ENCODE results near the gene REEP5. TPM values are rescaled to one million over a fixed set of nuclear protein-coding genes. Genes with fewer than 3 reads are reported as not detected.

REEP5 gene
- total and polyA plus RNA-seq, 2 of the 8 experiments (the other 6 are each of a cell fraction or from before 2014, with no cell fraction given): 58.3 to 94.3 TPM

DNA sequence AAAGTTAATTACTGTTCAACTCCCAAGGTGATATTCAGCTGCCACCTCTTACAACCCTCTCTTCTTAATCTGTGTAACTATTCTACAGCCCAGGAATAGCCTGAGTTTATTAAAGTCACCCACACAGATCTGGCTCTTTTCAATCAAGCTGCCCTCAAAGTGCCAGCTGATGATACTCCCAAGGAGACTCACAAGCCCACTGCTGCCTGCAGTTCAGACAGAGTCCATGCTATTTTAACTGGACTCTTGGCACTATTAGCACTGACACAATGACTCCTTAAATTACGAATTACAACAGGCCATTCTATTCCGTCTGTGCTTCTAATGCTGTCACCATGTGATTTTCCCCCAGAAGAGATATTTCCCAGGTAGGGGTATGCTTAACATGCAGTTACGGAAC lies 26.3 kb downstream of the REEP5 start:
- H2BK15ac ChIP-seq (ENCODE audit: low read length): no peak overlapping the region
- H4K20me1 ChIP-seq (replicated peaks in 1 of 2; ENCODE audit: control insufficient read depth in 1 of 2, insufficient read depth in 2 of 2, low read length in 2 of 2): no peaks in the 10 kb centered on the region
- no peak overlapping the region for H3K14ac ChIP-seq (ENCODE audit: insufficient read length)
- DNase-seq (ENCODE audit: low read depth in 1 of 2, low spot score in 2 of 2) (no peak), FAIRE-seq (no peak)
- no peaks in the 10 kb centered on the region for H3K23me2 ChIP-seq (ENCODE audit: low read depth, low read length)
- H3K79me1 ChIP-seq (ENCODE audit: low read depth, low read length): no peaks in the 10 kb centered on the region
- H4K5ac ChIP-seq (ENCODE audit: insufficient read length, low read depth, low read length): no peak overlapping the region
- H2BK5ac ChIP-seq (ENCODE audit: low read depth, low read length): no peak overlapping the region
- H3K4ac ChIP-seq (replicated peaks; ENCODE audit: insufficient read length, low read depth, low read length): no peak overlapping the region
- H3K23ac ChIP-seq (ENCODE audit: insufficient read length): no peak overlapping the region
- no peak overlapping the region for H3K27ac ChIP-seq (ENCODE audit: low read depth, low read length)
- H3K4me2 ChIP-seq (ENCODE audit: insufficient read depth in 1 of 2, low read depth in 2 of 2, low read length in 2 of 2): no peak overlapping the region
- CTCF ChIA-PET (ENCODE audit: partially characterized antibody): interaction anchor here (0.6 to 3.0 kb wide), 13 partner anchors 8 to 429 kb away, joined by 3 to 22 read pairs (median 3); no protein-coding TSS in a partner anchor
- no peaks in the 10 kb centered on the region for H3K9me3 ChIP-seq (ENCODE audit: insufficient read depth in 2 of 2, low read depth in 1 of 2, low read length in 1 of 2)
- POLR2A ChIA-PET (ENCODE audit: partially characterized antibody): interaction anchor here (0.6 to 2.0 kb wide), 4 partner anchors 11 to 116 kb away, joined by 3 to 4 read pairs (median 3); partner anchors contain the start of gene SRP19
- H4K91ac ChIP-seq (replicated peaks; ENCODE audit: insufficient read length, low read length): no peak overlapping the region
- no peak overlapping the region for H2AK5ac ChIP-seq (ENCODE audit: low read depth, low read length)
- no peak overlapping the region for H2BK20ac ChIP-seq (ENCODE audit: low read length)
- no peak overlapping the region for H2BK120ac ChIP-seq (replicated peaks; ENCODE audit: low read depth, low read length)
- H2AFZ ChIP-seq (ENCODE audit: low read length): no peak overlapping the region
- H3K9ac ChIP-seq (replicated peaks in 1 of 4; ENCODE audit: extremely low read depth in 1 of 4, low read depth in 3 of 4, low read length in 3 of 4): no peak overlapping the region
- H3K36me3 ChIP-seq (ENCODE audit: control insufficient read depth in 2 of 4, insufficient read depth in 4 of 4, low read length in 3 of 4): peaks cover 0 to 16% (median 3%) of the 10 kb centered on the region in 4 experiments; a peak in 2 of 8 replicates
- H3K56ac ChIP-seq (replicated peaks; ENCODE audit: insufficient read length, low read depth, low read length): no peak overlapping the region
- WGBS, 2 experiments (ENCODE audit: extremely low coverage in 1 of 2, insufficient coverage in 1 of 2, insufficient read length in 1 of 2, insufficient replicate concordance in 2 of 2, low coverage in 1 of 2, low lambda C conversion rate in 2 of 2, missing lambda C conversion rate in 1 of 2): 90% methylated on average over 3 of the region's 3 CpGs; no CpG with 5 or more reads in 1 of the 2 experiments
- no peaks in the 10 kb centered on the region for H3K79me2 ChIP-seq (ENCODE audit: control insufficient read depth in 1 of 2, insufficient read depth in 2 of 2, low read length in 2 of 2)
- H2BK12ac ChIP-seq (ENCODE audit: low read depth, low read length): no peak overlapping the region
- H3K4me3 ChIP-seq (ENCODE audit: extremely low read depth in 1 of 4, insufficient read depth in 2 of 4, low read depth in 3 of 4, low read length in 4 of 4): no peak overlapping the region
- H3K4me1 ChIP-seq (replicated peaks in 1 of 4; ENCODE audit: control insufficient read depth in 3 of 4, insufficient read depth in 4 of 4, low read length in 3 of 4): no peaks in the 10 kb centered on the region
- H3K27me3 ChIP-seq (replicated peaks in 1 of 4; ENCODE audit: control insufficient read depth in 3 of 4, extremely low read depth in 1 of 4, insufficient read depth in 3 of 4, low read length in 3 of 4): no peaks in the 10 kb centered on the region
- no peak overlapping the region for H4K8ac ChIP-seq (ENCODE audit: extremely low read depth, insufficient read depth, low read length)
- no peak overlapping the region for H3K18ac ChIP-seq (ENCODE audit: extremely low read depth, low read length)
- TF ChIP-seq SIX5 (IDR thresholded peaks at IDR 0.05; ENCODE audit: low read depth, low read length) (no peak), NANOG (IDR thresholded peaks at IDR 0.05; ENCODE audit: insufficient read depth, low read depth, low read length, poor library complexity, severe bottlenecking) (no peak), TCF12 (IDR thresholded peaks at IDR 0.05; ENCODE audit: low read depth, low read length) (no peak), RBBP5 (IDR thresholded peaks at IDR 0.05; ENCODE audit: borderline replicate concordance, low read depth, low read length) (no peak), HDAC2 (IDR thresholded peaks at IDR 0.05; ENCODE audit: borderline replicate concordance in 1 of 2, low read depth in 2 of 2, low read length in 2 of 2) (no peak), RXRA (IDR thresholded peaks at IDR 0.05; ENCODE audit: insufficient read depth, low read depth, low read length) (no peak), POLR2AphosphoS5 (IDR thresholded peaks at IDR 0.05; ENCODE audit: low read depth, low read length) (no peak), SIN3A (conservative IDR thresholded peaks at IDR 0.05 in 1 of 2, IDR thresholded peaks at IDR 0.05 in 1 of 2; ENCODE audit: low read depth in 1 of 2, low read length in 2 of 2) (no peak), TBP (IDR thresholded peaks at IDR 0.05; ENCODE audit: low read depth, low read length) (no peak), BRCA1 (IDR thresholded peaks at IDR 0.05; ENCODE audit: low read depth, low read length) (no peak), KDM5A (IDR thresholded peaks at IDR 0.05; ENCODE audit: low read length) (no peak), MAX (IDR thresholded peaks at IDR 0.05) (no peak), BACH1 (IDR thresholded peaks at IDR 0.05; ENCODE audit: low read length) (no peak)
